NT2/D1 (cell line): Measurements from ENCODE around the gene PCNT.

Experiments used
- YY1 ChIP-seq: IDR thresholded peaks from 2 replicates; pipeline ENCODE4 v1.6.1; 2011; ENCODE audit not compliant: insufficient read length, insufficient read depth
- ZNF274 ChIP-seq: IDR thresholded peaks from 2 replicates; pipeline ENCODE4 v1.6.1; 2011; ENCODE audit warnings: mild to moderate bottlenecking, low read depth, low read length

DNA sequence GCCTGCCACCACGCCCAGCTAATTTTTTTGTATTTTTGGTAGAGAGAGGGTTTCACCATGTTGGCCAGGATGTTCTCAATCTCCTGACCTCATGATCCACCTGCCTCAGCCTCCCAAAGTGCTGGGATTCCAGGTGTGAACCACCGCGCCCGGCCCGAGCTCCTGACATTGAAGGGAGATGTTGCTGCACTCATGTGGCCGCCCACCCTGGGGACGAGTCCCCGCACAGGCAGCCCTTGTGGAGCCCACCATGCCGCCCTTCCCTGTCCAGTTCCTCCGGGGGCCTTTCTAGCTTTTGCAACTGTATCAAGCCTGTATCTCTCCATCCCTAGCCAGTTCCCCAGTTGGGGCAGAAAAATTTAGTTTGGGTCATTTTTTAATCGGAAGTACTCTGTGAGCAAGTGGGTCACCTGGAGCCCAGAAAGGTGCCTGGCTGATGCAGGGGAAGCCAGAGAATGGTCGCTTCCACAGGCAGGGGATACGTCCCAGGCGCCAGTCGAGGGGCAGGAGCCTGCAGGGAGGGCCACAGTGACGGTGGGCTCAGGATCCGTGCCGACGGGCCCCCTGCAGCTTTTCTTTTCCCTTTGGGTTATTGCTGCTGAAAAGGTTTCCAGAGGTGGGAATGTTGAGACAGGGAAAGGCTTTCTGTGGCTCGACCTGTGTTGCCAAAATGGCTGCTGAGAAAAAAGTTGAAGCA lies 20.4 kb downstream of the PCNT start:
- TF ChIP-seq YY1 = no peak
- no peak for TF ChIP-seq ZNF274
